ENCODE data around the gene CNTN4. TPM values are rescaled to one million over a fixed set of nuclear protein-coding genes. Genes with fewer than 3 reads are reported as not detected.

Gene CNTN4
- total RNA-seq, 1 donor: under 0.01 TPM

DNA sequence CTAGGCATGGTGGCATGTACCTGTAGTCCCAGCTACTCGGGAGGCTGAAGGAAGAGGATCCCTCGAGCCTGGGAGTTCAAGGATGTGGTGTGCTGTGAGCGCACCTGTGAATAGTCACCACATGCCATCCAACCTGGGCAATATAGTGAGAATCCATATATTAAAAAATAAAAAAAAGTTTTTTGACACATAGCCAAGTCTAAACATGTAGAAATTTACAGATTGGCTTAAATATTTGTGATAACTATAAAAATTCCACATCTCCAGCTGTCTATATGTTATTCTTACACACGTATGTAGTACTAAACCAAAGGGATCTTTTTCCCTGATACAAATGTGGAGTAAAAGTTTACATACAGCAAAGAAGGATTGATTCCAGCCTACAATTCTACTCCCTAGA lies 119.7 kb downstream of the CNTN4 start:
- Histone ChIP-seq H3K79me2 (ENCODE audit: insufficient read depth, low read length) (no peaks in the 10 kb centered on the region), H4K20me1 (ENCODE audit: insufficient read depth, low read length) (no peaks in the 10 kb centered on the region), H3K4me3 (ENCODE audit: insufficient read depth, low read length) (no peak overlapping the region), H3K27ac (ENCODE audit: low read depth, low read length) (no peak overlapping the region), H3K4me1 (ENCODE audit: insufficient read depth, low read length) (no peaks in the 10 kb centered on the region), H3K36me3 (ENCODE audit: insufficient read depth, low read length) (no peaks in the 10 kb centered on the region), H2AFZ (ENCODE audit: low read length) (no peak overlapping the region), H3K4me2 (ENCODE audit: insufficient read depth, low read length) (no peak overlapping the region), H3K9me3 (ENCODE audit: low read depth, low read length) (no peaks in the 10 kb centered on the region), H3K27me3 (ENCODE audit: insufficient read depth, low read length) (no peaks in the 10 kb centered on the region)
- DNase-seq (ENCODE audit: insufficient read length, low spot score, missing footprints): no peak
- TF ChIP-seq, protein P1, sequence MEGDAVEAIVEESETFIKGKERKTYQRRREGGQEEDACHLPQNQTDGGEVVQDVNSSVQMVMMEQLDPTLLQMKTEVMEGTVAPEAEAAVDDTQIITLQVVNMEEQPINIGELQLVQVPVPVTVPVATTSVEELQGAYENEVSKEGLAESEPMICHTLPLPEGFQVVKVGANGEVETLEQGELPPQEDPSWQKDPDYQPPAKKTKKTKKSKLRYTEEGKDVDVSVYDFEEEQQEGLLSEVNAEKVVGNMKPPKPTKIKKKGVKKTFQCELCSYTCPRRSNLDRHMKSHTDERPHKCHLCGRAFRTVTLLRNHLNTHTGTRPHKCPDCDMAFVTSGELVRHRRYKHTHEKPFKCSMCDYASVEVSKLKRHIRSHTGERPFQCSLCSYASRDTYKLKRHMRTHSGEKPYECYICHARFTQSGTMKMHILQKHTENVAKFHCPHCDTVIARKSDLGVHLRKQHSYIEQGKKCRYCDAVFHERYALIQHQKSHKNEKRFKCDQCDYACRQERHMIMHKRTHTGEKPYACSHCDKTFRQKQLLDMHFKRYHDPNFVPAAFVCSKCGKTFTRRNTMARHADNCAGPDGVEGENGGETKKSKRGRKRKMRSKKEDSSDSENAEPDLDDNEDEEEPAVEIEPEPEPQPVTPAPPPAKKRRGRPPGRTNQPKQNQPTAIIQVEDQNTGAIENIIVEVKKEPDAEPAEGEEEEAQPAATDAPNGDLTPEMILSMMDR (IDR thresholded peaks at IDR 0.05; ENCODE audit: extremely low read depth, low read depth, low read length): no peak

GRCh38 chr3:2218816-2219215 lies 120.2 kb downstream of the CNTN4 start:
- Histone ChIP-seq H2AFZ (ENCODE audit: low read length) (no peak overlapping the region), H3K27me3 (ENCODE audit: insufficient read depth, low read length) (no peaks in the 10 kb centered on the region), H4K20me1 (ENCODE audit: insufficient read depth, low read length) (no peaks in the 10 kb centered on the region), H3K79me2 (ENCODE audit: insufficient read depth, low read length) (no peaks in the 10 kb centered on the region), H3K27ac (ENCODE audit: low read depth, low read length) (no peak overlapping the region), H3K36me3 (ENCODE audit: insufficient read depth, low read length) (no peaks in the 10 kb centered on the region), H3K4me3 (ENCODE audit: insufficient read depth, low read length) (no peak overlapping the region), H3K4me1 (ENCODE audit: insufficient read depth, low read length) (no peaks in the 10 kb centered on the region), H3K9me3 (ENCODE audit: low read depth, low read length) (no peaks in the 10 kb centered on the region), H3K4me2 (ENCODE audit: insufficient read depth, low read length) (no peak overlapping the region)
- TF ChIP-seq, protein P1 (IDR thresholded peaks at IDR 0.05; ENCODE audit: extremely low read depth, low read depth, low read length): no peak
- DNase-seq (ENCODE audit: insufficient read length, low spot score, missing footprints): peak; percentile 58

- Histone ChIP-seq H3K79me2 (ENCODE audit: insufficient read depth, low read length) (no peaks in the 10 kb centered on the region), H3K4me1 (ENCODE audit: insufficient read depth, low read length) (no peaks in the 10 kb centered on the region), H3K27ac (ENCODE audit: low read depth, low read length) (no peak overlapping the region), H3K27me3 (ENCODE audit: insufficient read depth, low read length) (no peaks in the 10 kb centered on the region), H3K4me2 (ENCODE audit: insufficient read depth, low read length) (no peak overlapping the region), H3K9me3 (ENCODE audit: low read depth, low read length) (no peaks in the 10 kb centered on the region), H3K4me3 (ENCODE audit: insufficient read depth, low read length) (no peak overlapping the region), H4K20me1 (ENCODE audit: insufficient read depth, low read length) (no peaks in the 10 kb centered on the region), H3K36me3 (ENCODE audit: insufficient read depth, low read length) (no peaks in the 10 kb centered on the region), H2AFZ (ENCODE audit: low read length) (no peak overlapping the region)
- TF ChIP-seq, protein P1 (IDR thresholded peaks at IDR 0.05; ENCODE audit: extremely low read depth, low read depth, low read length): no peak
- no peak for DNase-seq (ENCODE audit: insufficient read length, low spot score, missing footprints)
These were observed 137.5 kb downstream of the CNTN4 start for GRCh38 chr3:2236203-2236602.

GRCh38 chr3:2244137-2244536 lies 145.5 kb downstream of the CNTN4 start:
- Histone ChIP-seq H3K4me1 (ENCODE audit: insufficient read depth, low read length) (no peaks in the 10 kb centered on the region), H3K9me3 (ENCODE audit: low read depth, low read length) (no peaks in the 10 kb centered on the region), H3K27me3 (ENCODE audit: insufficient read depth, low read length) (no peaks in the 10 kb centered on the region), H3K36me3 (ENCODE audit: insufficient read depth, low read length) (no peaks in the 10 kb centered on the region), H3K4me3 (ENCODE audit: insufficient read depth, low read length) (no peak overlapping the region), H2AFZ (ENCODE audit: low read length) (no peak overlapping the region), H3K4me2 (ENCODE audit: insufficient read depth, low read length) (no peak overlapping the region), H3K79me2 (ENCODE audit: insufficient read depth, low read length) (no peaks in the 10 kb centered on the region), H4K20me1 (ENCODE audit: insufficient read depth, low read length) (no peaks in the 10 kb centered on the region), H3K27ac (ENCODE audit: low read depth, low read length) (no peak overlapping the region)
- no peak for DNase-seq (ENCODE audit: insufficient read length, low spot score, missing footprints)
- TF ChIP-seq, protein P1 (IDR thresholded peaks at IDR 0.05; ENCODE audit: extremely low read depth, low read depth, low read length): no peak

Measured in osteoblast (primary cell).